Astrocyte of the spinal cord (primary cell): Measurements from ENCODE around the gene NRK.
"Not testable (repeated sequence)": the region's sequence is repeated elsewhere in the genome, so short reads cannot be mapped to it uniquely, and the experiment has no call there.

Source experiments
- DNase-seq: peaks from one replicate; pipeline ENCODE4 v3.0.0; 2011; ENCODE audit warnings: low read depth, low spot score
- H3K4me3 ChIP-seq: 2 replicates; pipeline ENCODE4 v1.5.1; 2011; ENCODE audit warnings: low read depth, mild to moderate bottlenecking, low read length, moderate library complexity
- CTCF ChIP-seq: IDR thresholded peaks from 2 replicates; pipeline ENCODE4 v1.5.1; 2012; ENCODE audit warnings: low read depth, mild to moderate bottlenecking, low read length, inconsistent platforms
- in situ Hi-C: cut with HindIII; loops from 2 replicates; pipeline ENCODE4 v1.10.0; 2017; ENCODE audit warnings: low sequenced_read_pairs

Gene NRK

GRCh38 chrX:105822138-105823091, at the start of gene NRK:
Gene NRK, plus strand, starts transcription at chrX:105822539. Its CDS starts 307 bp downstream, at chrX:105822846.
- peak; percentile 21 for TF ChIP-seq CTCF
- in situ Hi-C loops, result no loop called here
- H3K4me3 ChIP-seq, result peak within 1 kb of the TSS; percentile 56
- peak; percentile 42 for DNase-seq

GRCh38 chrX:105773801-105774200, 48.5 kb upstream of the NRK start:
- no peak for DNase-seq
- in situ Hi-C loops, result no loop called here
- no peak for TF ChIP-seq CTCF
- no peak overlapping the region for H3K4me3 ChIP-seq

GRCh38 chrX:105775679-105776078, 46.7 kb upstream of the NRK start:
- H3K4me3 ChIP-seq, result no peak overlapping the region
- no peak for DNase-seq
- TF ChIP-seq CTCF, result no peak
- in situ Hi-C loops, result no loop called here

GRCh38 chrX:105781804-105782203, 40.5 kb upstream of the NRK start:
- no peak for TF ChIP-seq CTCF
- in situ Hi-C loops, result no loop called here
- no peak overlapping the region for H3K4me3 ChIP-seq
- no peak for DNase-seq

GRCh38 chrX:105796877-105797276, 25.5 kb upstream of the NRK start:
- H3K4me3 ChIP-seq, in situ Hi-C loops, DNase-seq: not testable (repeated sequence)

- no peak for DNase-seq
- in situ Hi-C loops, result no loop called here
- TF ChIP-seq CTCF, result no peak
Measured at GRCh38 chrX:105803891-105804290, 18.4 kb upstream of the NRK start.

GRCh38 chrX:105805655-105806054, 16.7 kb upstream of the NRK start:
- H3K4me3 ChIP-seq, DNase-seq, in situ Hi-C loops: not testable (repeated sequence)

More at GRCh38 chrX:105803891-105804290, 18.4 kb upstream of the NRK start:
- no peak overlapping the region for H3K4me3 ChIP-seq
